ENCODE data around the gene CDH5.
"Not testable (repeated sequence)": the region's sequence is repeated elsewhere in the genome, so short reads cannot be mapped to it uniquely, and the experiment has no call there.

The CDH5 gene

DNA sequence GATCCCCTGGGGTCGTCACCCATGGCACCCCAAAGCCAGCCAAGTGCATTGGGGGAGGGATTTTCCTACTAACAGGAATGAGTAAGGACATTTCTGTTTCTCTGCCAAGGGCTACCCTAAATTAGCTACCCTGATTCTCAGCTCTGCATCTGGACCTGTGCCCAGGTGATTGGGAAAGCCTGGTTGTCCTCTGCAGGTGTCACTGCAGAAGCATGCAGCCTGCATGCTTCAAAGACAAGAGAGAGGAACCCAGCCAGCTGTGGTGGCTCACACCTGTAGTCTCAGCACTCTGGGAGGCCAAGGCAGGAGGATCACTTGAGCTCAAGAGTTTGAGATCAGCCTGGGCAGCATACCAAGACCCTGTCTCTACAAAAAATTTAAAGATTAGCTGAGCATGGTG lies 80.2 kb downstream of the CDH5 start:
- no peak for TF ChIP-seq CTCF (conservative IDR thresholded peaks at IDR 0.05)
- H3K27ac ChIP-seq, result no peak overlapping the region

DNA sequence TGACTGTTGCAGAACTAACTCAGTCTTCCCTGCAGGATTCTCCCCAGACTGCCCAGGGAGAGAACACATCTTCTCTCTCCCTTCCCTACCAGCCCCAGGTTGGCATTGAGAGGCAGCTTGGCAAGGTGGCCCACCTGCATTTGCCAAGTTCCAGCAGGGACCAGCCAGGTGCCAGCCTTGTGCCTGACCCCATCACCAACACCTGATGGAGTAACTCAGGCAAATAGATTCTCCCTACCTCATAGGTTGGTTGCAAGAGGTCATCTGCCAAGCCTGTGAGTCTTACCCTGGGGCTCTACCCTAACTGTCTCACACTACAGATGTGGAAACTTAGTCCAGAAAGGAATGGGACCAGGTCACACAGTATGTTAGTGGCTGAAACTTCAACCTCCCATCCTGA lies 81.0 kb downstream of the CDH5 start:
- no peak for TF ChIP-seq CTCF (conservative IDR thresholded peaks at IDR 0.05)
- H3K27ac ChIP-seq, result no peak overlapping the region

- TF ChIP-seq CTCF (conservative IDR thresholded peaks at IDR 0.05), result no peak
- no peak overlapping the region for H3K27ac ChIP-seq
Observed at GRCh38 chr16:66451548-66451947, 85.1 kb downstream of the CDH5 start.

- not testable (repeated sequence) for H3K27ac ChIP-seq
Observed at GRCh38 chr16:66453230-66453629, 86.7 kb downstream of the CDH5 start.

All from VCaP (cell line).